HCT116 (cell line): Measurements from ENCODE around the gene PRKG1. TPM values are rescaled to one million over a fixed set of nuclear protein-coding genes. Genes with fewer than 3 reads are reported as not detected.

Experiments used
- ATAC-seq: fragments of 200-7000 bp; cut with Tn5 transposase; 2 replicates; pipeline ENCODE4 v1.9.1; 2020; ENCODE audit warnings: mild to moderate bottlenecking, moderate library complexity
- BruUV-seq: library from RNA; stranded (reverse); fragments of 400-500 nt; replicated peaks from 2 replicates; lab custom pipeline; 2021; lab: Mats Ljungman, UMichigan
- CTCF ChIA-PET: fragments of 300-600 bp; sonication (Branson Sonifier 250); formaldehyde crosslinking; loops from one replicate; lab custom pipeline; 2021; ENCODE audit warnings: antibody characterized with exemption; lab: Charles Lee
- POLR2A ChIA-PET: fragments of 300-600, 350-600 bp; sonication (Branson Sonifier 250); formaldehyde crosslinking; loops from one replicate; lab custom pipeline; 2021; ENCODE audit warnings: antibody characterized with exemption; lab: Charles Lee
- RAD21 ChIA-PET, 2 experiments: fragments of 300-600 bp; sonication (Branson Sonifier 250); formaldehyde crosslinking; loops; one replicate each; lab custom pipeline; 2023; ENCODE audit warnings: low total read pairs in 2 of 2; ENCODE audit not compliant: uncharacterized antibody in 2 of 2, unreplicated experiment in 2 of 2, low non-redundant PET in 1 of 2; lab: Charles Lee
- DNase-seq: peaks from one replicate; pipeline ENCODE4 v3.0.0-alpha.2; 2010; ENCODE audit warnings: low read depth, low spot score
- H2AFZ ChIP-seq: fragments of 200-600 bp; shearing (Covaris generic), sonication (generic); 2 replicates; pipeline ENCODE4 v1.6.1; 2017; ENCODE audit warnings: low read depth, mixed run types, mixed read lengths, antibody characterized with exemption, low read length; ENCODE audit not compliant: poor library complexity, severe bottlenecking
- H3K27ac ChIP-seq: 2 replicates; pipeline ENCODE4 v1.5.1; 2012; ENCODE audit warnings: low read depth, low read length
- H3K27me3 ChIP-seq: fragments of 200-600 bp; sonication (generic); 2 replicates; pipeline ENCODE4 v1.6.1; 2016; ENCODE audit warnings: mixed run types, low read length, mixed read lengths; ENCODE audit not compliant: insufficient read depth
- H3K36me3 ChIP-seq, 2 experiments: fragments of 200-500 bp in 1 of 2; fragments of 200-600 bp in 1 of 2; sonication (Bioruptor generic) in 1 of 2; sonication (generic) in 1 of 2; 2 replicates each; pipeline versions ENCODE4 v1.5.1 to v1.6.1; 2014 to 2016; ENCODE audit warnings: low read length in 2 of 2, inconsistent platforms in 1 of 2, mixed read lengths in 1 of 2, mixed run types in 1 of 2; ENCODE audit not compliant: insufficient read depth in 2 of 2, control insufficient read depth in 1 of 2
- H3K4me1 ChIP-seq, 2 experiments: fragments of 200-600 bp in 1 of 2; sonication (generic) in 1 of 2; 2 replicates each; pipeline versions ENCODE4 v1.5.1 to v1.6.1; 2012 to 2017; ENCODE audit warnings: low read length in 2 of 2, inconsistent platforms in 1 of 2, mild to moderate bottlenecking in 1 of 2, mixed read lengths in 1 of 2, mixed run types in 1 of 2, moderate library complexity in 1 of 2; ENCODE audit not compliant: insufficient read depth in 2 of 2, control insufficient read depth in 1 of 2
- H3K4me2 ChIP-seq: fragments of 200-600 bp; sonication (generic); 2 replicates; pipeline ENCODE4 v1.6.1; 2017; ENCODE audit warnings: mixed run types, low read length, mixed read lengths
- H3K4me3 ChIP-seq, 2 experiments: fragments of 200-600 bp in 1 of 2; sonication (generic) in 1 of 2; replicated peaks in 1 of 2; 2 replicates each; pipeline ENCODE4 v1.5.1; 2011 to 2016; ENCODE audit warnings: low read length in 2 of 2, control low read depth in 1 of 2, low read depth in 1 of 2, mild to moderate bottlenecking in 1 of 2, mixed read lengths in 1 of 2, mixed run types in 1 of 2
- H3K79me2 ChIP-seq: fragments of 200-600 bp; sonication (generic); 2 replicates; pipeline ENCODE4 v1.6.1; 2017; ENCODE audit warnings: mild to moderate bottlenecking, mixed run types, low read length, moderate library complexity, mixed read lengths; ENCODE audit not compliant: insufficient read depth
- H3K9ac ChIP-seq: fragments of 200-600 bp; sonication (generic); 2 replicates; pipeline ENCODE4 v1.6.1; 2016; ENCODE audit warnings: low read length, mixed read lengths
- H3K9me2 ChIP-seq: fragments of 200-600 bp; sonication (generic), shearing (Covaris generic); 2 replicates; pipeline ENCODE4 v1.6.1; 2017; ENCODE audit warnings: mixed run types, mild to moderate bottlenecking, moderate library complexity; ENCODE audit not compliant: insufficient read depth
- H3K9me3 ChIP-seq, 2 experiments: fragments of 200-500 bp in 1 of 2; fragments of 200-600 bp in 1 of 2; sonication (Bioruptor generic) in 1 of 2; sonication (generic) in 1 of 2; 2 replicates each; pipeline ENCODE4 v1.6.1; 2014 to 2017; ENCODE audit warnings: low read length in 2 of 2, mixed read lengths in 2 of 2, inconsistent platforms in 1 of 2, low read depth in 1 of 2, mild to moderate bottlenecking in 1 of 2, mixed run types in 1 of 2, moderate library complexity in 1 of 2; ENCODE audit not compliant: control insufficient read depth in 1 of 2, insufficient read depth in 1 of 2
- H4K20me1 ChIP-seq: fragments of 200-600 bp; sonication (generic), shearing (Covaris generic); 2 replicates; pipeline ENCODE4 v1.6.1; 2017; ENCODE audit warnings: mixed run types, mild to moderate bottlenecking, moderate library complexity; ENCODE audit not compliant: insufficient read depth
- CBX3 ChIP-seq: IDR thresholded peaks from 2 replicates; pipeline ENCODE4 v1.6.1; 2012; ENCODE audit warnings: low read depth
- CEBPB ChIP-seq: IDR thresholded peaks from 2 replicates; pipeline ENCODE4 v1.6.1; 2012; ENCODE audit warnings: low read depth
- EGR1 ChIP-seq: IDR thresholded peaks from 2 replicates; pipeline ENCODE4 v1.6.1; 2012; ENCODE audit warnings: low read depth
- ELF1 ChIP-seq: IDR thresholded peaks from 2 replicates; pipeline ENCODE4 v1.6.1; 2012; ENCODE audit warnings: low read depth, borderline replicate concordance
- EZH2 ChIP-seq: fragments of 200-600 bp; sonication (generic); IDR thresholded peaks from 2 replicates; pipeline ENCODE4 v1.6.1; 2017; ENCODE audit warnings: antibody characterized with exemption, mixed run types
- EZH2phosphoT487 ChIP-seq: fragments of 200-600 bp; IDR thresholded peaks from 2 replicates; pipeline ENCODE4 v1.6.1; 2018; ENCODE audit warnings: antibody characterized with exemption, borderline replicate concordance
- FOSL1 ChIP-seq: IDR thresholded peaks from 2 replicates; pipeline ENCODE4 v1.6.1; 2012; ENCODE audit warnings: low read depth
- JUND ChIP-seq: IDR thresholded peaks from 2 replicates; pipeline ENCODE4 v1.6.1; 2012
- POLR2A ChIP-seq: IDR thresholded peaks from 2 replicates; pipeline ENCODE4 v1.7.0; 2011; ENCODE audit warnings: borderline replicate concordance; ENCODE audit not compliant: insufficient read depth, insufficient read length; ENCODE audit errors: extremely low read depth
- POLR2AphosphoS5 ChIP-seq: IDR thresholded peaks from 2 replicates; pipeline ENCODE4 v1.6.1; 2011; ENCODE audit warnings: mild to moderate bottlenecking, low read depth, low read length, moderate library complexity
- RAD21 ChIP-seq: IDR thresholded peaks from 2 replicates; pipeline ENCODE4 v1.6.1; 2012; ENCODE audit warnings: low read depth, mild to moderate bottlenecking
- SIN3A ChIP-seq: IDR thresholded peaks from 2 replicates; pipeline ENCODE4 v1.6.1; 2012; ENCODE audit warnings: low read depth
- SP1 ChIP-seq: IDR thresholded peaks from 2 replicates; pipeline ENCODE4 v1.6.1; 2012; ENCODE audit warnings: low read depth
- TCF7L2 ChIP-seq: IDR thresholded peaks from 2 replicates; pipeline ENCODE4 v1.7.0; 2011; ENCODE audit warnings: borderline replicate concordance, inconsistent platforms; ENCODE audit not compliant: insufficient read depth, insufficient read length; ENCODE audit errors: extremely low read depth
- YY1 ChIP-seq: IDR thresholded peaks from 2 replicates; pipeline ENCODE4 v1.6.1; 2011; ENCODE audit warnings: low read length, low read depth, moderate library complexity, mild to moderate bottlenecking; ENCODE audit not compliant: insufficient replicate concordance; ENCODE audit errors: extremely low read depth
- ZFX ChIP-seq: fragments of 450-650 bp; IDR thresholded peaks from 2 replicates; pipeline ENCODE4 v1.6.1; 2017
- intact Hi-C: fragments of 100-400 bp; cut with micrococcal nuclease; formaldehyde crosslinking; loops from 2 replicates; pipeline ENCODE4 v1.10.0; 2022
- total RNA-seq: library from RNA; stranded (reverse); gene quantifications from one replicate; pipeline ENCODE4 v1.2.1, GENCODE V29; 2021; ENCODE audit not compliant: unreplicated experiment
- TF ChIP-seq, protein P1 (sequence below): IDR thresholded peaks from 2 replicates; pipeline ENCODE4 v1.6.1; 2012
- TF ChIP-seq, protein P2 (sequence below): IDR thresholded peaks from 2 replicates; pipeline ENCODE4 v1.6.1; 2012
- TF ChIP-seq, protein P3 (sequence below): IDR thresholded peaks from 2 replicates; pipeline ENCODE4 v1.6.1; 2012; ENCODE audit warnings: low read depth
- TF ChIP-seq, protein P4 (sequence below): IDR thresholded peaks from 2 replicates; pipeline ENCODE4 v1.6.1; 2011; ENCODE audit warnings: mild to moderate bottlenecking, low read length, moderate library complexity; ENCODE audit not compliant: insufficient replicate concordance; ENCODE audit errors: extremely low read depth

Gene PRKG1
- total RNA-seq, 1 experiment from 2014 or later, result 1.4 TPM

DNA sequence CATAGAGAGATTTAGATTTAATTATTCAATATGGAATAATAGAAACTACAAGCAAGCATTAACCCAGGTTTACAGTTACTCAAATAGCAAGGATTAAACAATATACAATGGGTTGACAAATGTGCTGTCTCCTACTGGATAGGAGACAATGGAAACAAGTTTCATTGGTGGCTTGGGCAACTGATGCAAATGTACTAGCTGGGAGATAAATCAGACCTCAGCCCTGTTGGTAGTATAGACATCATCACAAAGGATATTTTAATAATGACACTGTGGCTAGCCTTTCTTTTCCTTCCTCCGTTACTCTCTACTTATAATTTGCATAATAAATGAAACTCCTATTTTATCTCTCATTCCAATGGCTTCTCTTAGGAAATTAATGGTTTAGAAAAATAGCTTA, 1143.2 kb downstream of the PRKG1 start:
- H3K9me3 ChIP-seq, result no peaks in the 10 kb centered on the region
- ChIA-PET CTCF (no interaction called here), POLR2A (no interaction called here), RAD21 (no interaction called here)
- H3K4me2 ChIP-seq, result no peak overlapping the region
- DNase-seq (no peak), ATAC-seq (no peak)
- BruUV-seq, result no TSS peak
- H3K79me2 ChIP-seq, result no peaks in the 10 kb centered on the region
- no peaks in the 10 kb centered on the region for H3K9me2 ChIP-seq
- TF ChIP-seq, protein P1, sequence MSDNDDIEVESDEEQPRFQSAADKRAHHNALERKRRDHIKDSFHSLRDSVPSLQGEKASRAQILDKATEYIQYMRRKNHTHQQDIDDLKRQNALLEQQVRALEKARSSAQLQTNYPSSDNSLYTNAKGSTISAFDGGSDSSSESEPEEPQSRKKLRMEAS, result no peak
- TF ChIP-seq SP1, result no peak
- TF ChIP-seq ELF1, result no peak
- no peak for TF ChIP-seq SIN3A
- no peak for TF ChIP-seq POLR2A
- TF ChIP-seq ZFX, result no peak
- TF ChIP-seq FOSL1, result no peak
- TF ChIP-seq POLR2AphosphoS5, result no peak
- TF ChIP-seq EGR1, result no peak
- TF ChIP-seq, protein P2, sequence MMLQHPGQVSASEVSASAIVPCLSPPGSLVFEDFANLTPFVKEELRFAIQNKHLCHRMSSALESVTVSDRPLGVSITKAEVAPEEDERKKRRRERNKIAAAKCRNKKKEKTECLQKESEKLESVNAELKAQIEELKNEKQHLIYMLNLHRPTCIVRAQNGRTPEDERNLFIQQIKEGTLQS, result no peak
- TF ChIP-seq, protein P3, sequence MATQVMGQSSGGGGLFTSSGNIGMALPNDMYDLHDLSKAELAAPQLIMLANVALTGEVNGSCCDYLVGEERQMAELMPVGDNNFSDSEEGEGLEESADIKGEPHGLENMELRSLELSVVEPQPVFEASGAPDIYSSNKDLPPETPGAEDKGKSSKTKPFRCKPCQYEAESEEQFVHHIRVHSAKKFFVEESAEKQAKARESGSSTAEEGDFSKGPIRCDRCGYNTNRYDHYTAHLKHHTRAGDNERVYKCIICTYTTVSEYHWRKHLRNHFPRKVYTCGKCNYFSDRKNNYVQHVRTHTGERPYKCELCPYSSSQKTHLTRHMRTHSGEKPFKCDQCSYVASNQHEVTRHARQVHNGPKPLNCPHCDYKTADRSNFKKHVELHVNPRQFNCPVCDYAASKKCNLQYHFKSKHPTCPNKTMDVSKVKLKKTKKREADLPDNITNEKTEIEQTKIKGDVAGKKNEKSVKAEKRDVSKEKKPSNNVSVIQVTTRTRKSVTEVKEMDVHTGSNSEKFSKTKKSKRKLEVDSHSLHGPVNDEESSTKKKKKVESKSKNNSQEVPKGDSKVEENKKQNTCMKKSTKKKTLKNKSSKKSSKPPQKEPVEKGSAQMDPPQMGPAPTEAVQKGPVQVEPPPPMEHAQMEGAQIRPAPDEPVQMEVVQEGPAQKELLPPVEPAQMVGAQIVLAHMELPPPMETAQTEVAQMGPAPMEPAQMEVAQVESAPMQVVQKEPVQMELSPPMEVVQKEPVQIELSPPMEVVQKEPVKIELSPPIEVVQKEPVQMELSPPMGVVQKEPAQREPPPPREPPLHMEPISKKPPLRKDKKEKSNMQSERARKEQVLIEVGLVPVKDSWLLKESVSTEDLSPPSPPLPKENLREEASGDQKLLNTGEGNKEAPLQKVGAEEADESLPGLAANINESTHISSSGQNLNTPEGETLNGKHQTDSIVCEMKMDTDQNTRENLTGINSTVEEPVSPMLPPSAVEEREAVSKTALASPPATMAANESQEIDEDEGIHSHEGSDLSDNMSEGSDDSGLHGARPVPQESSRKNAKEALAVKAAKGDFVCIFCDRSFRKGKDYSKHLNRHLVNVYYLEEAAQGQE, result no peak
- TF ChIP-seq TCF7L2, result no peak
- no peak for TF ChIP-seq RAD21
- TF ChIP-seq, protein P4, sequence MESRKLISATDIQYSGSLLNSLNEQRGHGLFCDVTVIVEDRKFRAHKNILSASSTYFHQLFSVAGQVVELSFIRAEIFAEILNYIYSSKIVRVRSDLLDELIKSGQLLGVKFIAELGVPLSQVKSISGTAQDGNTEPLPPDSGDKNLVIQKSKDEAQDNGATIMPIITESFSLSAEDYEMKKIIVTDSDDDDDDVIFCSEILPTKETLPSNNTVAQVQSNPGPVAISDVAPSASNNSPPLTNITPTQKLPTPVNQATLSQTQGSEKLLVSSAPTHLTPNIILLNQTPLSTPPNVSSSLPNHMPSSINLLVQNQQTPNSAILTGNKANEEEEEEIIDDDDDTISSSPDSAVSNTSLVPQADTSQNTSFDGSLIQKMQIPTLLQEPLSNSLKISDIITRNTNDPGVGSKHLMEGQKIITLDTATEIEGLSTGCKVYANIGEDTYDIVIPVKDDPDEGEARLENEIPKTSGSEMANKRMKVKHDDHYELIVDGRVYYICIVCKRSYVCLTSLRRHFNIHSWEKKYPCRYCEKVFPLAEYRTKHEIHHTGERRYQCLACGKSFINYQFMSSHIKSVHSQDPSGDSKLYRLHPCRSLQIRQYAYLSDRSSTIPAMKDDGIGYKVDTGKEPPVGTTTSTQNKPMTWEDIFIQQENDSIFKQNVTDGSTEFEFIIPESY, result no peak
- TF ChIP-seq CEBPB, result no peak
- no peak for TF ChIP-seq CBX3
- TF ChIP-seq EZH2phosphoT487, result no peak
- no peak for TF ChIP-seq EZH2
- TF ChIP-seq YY1, result no peak
- no peak for TF ChIP-seq JUND
- H3K27ac ChIP-seq, result no peak overlapping the region
- H3K27me3 ChIP-seq, result no peaks in the 10 kb centered on the region
- peaks cover 5 to 12% of the 10 kb centered on the region in 2 experiments; a peak in 3 of 4 replicates for H3K4me1 ChIP-seq
- H3K4me3 ChIP-seq, result no peak overlapping the region
- no peaks in the 10 kb centered on the region for H4K20me1 ChIP-seq
- H3K36me3 ChIP-seq, result no peaks in the 10 kb centered on the region
- H2AFZ ChIP-seq, result no peak overlapping the region
- H3K9ac ChIP-seq, result no peak overlapping the region
- intact Hi-C loops, result loop anchor here (5.0 kb wide), 2 partner anchors 255 to 1155 kb away; no protein-coding TSS in a partner anchor
